Measurements from ENCODE around the gene ARHGEF38. TPM values are rescaled to one million over a fixed set of nuclear protein-coding genes. Genes with fewer than 3 reads are reported as not detected.
A peak's percentile ranks its signal among the peaks of the same experiment; 100 is the strongest.
"Not testable (repeated sequence)": the region's sequence is repeated elsewhere in the genome, so short reads cannot be mapped to it uniquely, and the experiment has no call there.

Gene ARHGEF38
- total RNA-seq, 1 donor from 2014 or later = not detected

DNA sequence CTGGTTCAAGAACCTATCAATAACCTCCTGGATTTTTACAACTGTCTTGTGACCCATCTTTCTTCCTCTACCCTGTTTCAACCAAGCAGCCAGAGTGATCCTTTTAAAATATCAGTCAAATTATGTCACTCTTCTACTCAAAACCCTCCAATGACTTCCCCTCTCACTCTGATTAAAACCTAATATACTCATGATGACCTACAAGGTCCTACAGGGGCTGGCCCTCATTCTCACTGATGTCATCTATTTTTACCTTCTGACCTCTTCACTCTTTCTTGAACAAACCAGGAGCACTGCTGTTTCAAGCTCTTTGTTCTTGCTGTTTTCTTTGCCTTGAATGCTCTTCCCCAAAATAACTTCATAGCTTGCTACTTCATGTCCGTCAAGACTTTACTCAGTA is 48.5 kb downstream of the ARHGEF38 start:
- intact Hi-C loops (cut with DNase I) = no loop called here
- DNase-seq (ENCODE audit: missing footprints) (no peak), ATAC-seq (no peak)

DNA sequence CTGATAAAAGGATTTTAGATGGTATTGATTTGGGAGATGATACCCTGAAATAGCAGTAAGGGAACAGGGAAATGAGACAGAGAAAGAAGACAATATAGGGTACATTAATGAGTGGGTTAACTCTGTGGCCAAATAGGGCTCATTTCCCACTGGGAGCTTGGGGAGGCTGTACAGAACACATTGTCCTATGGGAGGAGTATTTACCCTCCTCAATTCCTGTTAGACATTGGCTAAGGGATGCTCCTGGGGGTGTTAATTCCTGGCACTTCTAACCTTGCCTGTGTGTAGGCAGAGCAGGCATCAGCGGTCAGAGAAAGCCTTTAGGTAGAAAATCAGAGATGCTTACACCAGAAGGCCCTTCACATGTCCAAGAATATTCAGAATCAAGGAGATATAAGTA is 49.0 kb downstream of the ARHGEF38 start:
- DNase-seq (ENCODE audit: missing footprints) = no peak
- intact Hi-C loops (cut with DNase I) = no loop called here
- no peak for ATAC-seq

DNA sequence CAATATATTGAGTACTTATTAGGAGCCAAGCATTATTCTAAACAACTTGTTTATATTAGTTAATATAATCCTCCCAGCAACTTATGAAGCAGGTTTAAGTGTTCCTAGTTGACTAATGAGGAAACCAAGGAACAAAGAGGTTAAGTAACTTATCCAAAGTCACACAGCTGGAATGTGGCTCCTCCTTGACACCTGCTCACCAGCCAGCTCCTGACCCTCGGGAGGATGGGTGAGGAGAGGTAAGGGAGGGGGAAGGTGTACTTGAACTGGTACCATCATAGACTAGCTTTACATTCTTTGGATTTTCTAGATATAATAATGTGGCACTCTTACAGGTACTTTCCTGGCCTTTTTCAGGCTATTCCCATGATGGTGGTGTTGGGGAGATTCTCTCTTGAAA is 50.7 kb downstream of the ARHGEF38 start:
- ATAC-seq (no peak), DNase-seq (ENCODE audit: missing footprints) (no peak)
- intact Hi-C loops (cut with DNase I) = no loop called here

DNA sequence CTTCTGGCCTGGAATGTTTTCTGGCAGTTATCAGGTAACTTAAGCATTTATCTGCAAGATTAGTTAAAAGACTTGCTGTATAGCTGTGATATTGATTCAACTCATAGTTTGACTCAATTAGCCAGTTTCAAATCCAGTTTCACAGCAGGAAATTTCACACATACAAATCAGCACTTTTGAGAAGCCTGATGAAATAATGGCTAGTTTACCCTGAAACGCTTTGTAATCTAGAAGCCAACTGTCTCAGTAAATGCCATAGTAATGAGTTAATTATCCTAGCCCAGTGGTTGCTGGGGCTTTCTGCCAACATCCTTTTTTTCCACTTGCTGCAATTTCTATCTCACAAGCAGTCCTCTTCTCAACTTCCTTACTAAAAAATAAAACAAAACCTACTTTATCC is 53.1 kb downstream of the ARHGEF38 start:
- ATAC-seq (no peak), DNase-seq (ENCODE audit: missing footprints) (no peak)
- intact Hi-C loops (cut with DNase I) = no loop called here

DNA sequence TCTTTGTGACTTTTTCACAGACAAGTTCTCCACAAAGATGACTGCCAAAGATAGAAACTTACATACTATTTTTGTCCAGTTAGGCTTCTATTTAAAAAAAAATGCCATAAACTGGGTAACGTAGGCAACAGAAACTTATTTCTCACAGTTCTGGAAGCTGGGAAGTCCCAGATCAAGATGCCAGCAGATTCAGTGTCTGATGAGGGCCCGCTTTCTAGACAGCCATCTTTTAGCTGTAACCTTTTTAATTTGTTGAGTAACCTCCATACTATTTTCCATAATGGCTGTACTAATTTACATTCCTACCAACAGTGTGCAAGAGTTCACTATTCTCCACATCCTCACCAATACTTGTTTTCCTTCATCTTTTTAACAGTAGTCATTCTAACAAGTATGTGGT is 55.5 kb downstream of the ARHGEF38 start:
- intact Hi-C loops (cut with DNase I) = no loop called here
- ATAC-seq (no peak), DNase-seq (ENCODE audit: missing footprints) (no peak)

DNA sequence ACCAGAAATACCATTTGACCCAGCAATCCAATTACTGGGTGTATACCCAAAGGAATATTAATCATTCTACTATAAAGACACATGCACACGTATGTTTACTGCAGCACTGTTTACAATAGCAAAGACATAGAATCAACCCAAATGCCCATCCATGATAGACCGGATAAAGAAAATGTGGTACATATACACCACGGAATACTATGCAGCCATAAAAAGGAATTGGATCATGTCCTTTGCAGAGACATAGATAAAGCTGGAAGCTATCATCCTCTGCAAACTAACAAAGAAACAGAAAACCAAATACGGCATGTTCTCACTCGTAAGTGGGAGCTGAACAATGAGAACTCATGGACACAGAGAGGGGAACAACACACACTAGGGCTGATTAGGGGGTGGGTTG is 57.4 kb downstream of the ARHGEF38 start:
- intact Hi-C loops (cut with DNase I); DNase-seq (ENCODE audit: missing footprints); ATAC-seq: not testable (repeated sequence)

DNA sequence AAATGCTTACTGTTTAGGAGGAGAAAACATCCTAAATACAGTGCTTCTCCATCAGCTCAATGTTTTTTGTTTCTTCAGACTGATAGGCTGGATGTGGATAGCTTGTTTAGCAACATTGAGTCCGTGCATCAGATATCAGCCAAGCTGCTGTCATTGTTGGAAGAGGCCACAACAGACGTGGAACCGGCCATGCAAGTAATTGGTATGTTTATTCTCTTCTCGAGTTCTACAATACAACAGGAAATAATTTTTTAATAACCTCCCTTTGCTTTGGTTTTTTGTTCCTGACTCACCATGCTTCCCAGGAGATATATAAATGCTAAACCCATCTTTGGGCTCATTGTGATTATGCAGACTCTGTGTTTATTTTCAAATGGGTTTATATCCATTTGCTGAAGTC is 60.9 kb downstream of the ARHGEF38 start:
- intact Hi-C loops (cut with DNase I) = no loop called here
- no peak for DNase-seq (ENCODE audit: missing footprints)
- no peak for ATAC-seq

DNA sequence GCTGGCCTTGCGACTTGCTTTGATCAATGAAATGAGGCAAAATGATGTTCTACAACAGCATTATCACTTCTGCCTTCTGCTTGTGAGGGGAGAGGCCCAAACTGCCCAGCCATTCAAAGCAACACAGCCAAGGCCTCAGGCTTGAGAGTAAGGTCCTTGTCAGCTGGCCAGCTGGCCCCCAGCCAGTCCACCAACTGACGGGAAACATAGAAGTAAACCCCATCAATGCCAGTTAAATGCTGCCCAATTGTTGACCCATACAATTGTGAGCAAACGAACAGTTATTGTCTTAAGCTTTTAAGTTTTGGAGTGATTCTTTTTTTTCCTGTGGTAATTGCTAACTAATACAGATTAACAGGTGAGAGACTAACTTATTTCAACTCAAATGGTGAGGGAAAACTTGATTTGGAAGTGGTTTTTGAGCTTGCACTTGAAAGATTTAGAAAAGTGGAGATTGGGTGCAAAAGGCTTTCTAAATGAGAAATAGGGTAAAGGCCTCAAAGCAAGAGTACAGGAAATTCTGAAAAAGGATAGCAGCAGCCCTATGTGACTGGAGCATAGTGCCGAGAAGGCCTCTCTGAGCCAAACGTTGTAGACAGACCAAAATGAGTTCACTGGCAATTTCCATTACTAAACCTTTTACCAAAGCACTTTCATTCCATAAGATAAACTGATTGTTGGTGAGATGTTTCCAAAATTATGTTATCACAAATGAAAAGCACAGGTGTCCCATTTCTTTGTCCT is 66.9 kb downstream of the ARHGEF38 start:
- ATAC-seq (no peak), DNase-seq (ENCODE audit: missing footprints) (peak; percentile 80)
- intact Hi-C loops (cut with DNase I) = no loop called here

DNA sequence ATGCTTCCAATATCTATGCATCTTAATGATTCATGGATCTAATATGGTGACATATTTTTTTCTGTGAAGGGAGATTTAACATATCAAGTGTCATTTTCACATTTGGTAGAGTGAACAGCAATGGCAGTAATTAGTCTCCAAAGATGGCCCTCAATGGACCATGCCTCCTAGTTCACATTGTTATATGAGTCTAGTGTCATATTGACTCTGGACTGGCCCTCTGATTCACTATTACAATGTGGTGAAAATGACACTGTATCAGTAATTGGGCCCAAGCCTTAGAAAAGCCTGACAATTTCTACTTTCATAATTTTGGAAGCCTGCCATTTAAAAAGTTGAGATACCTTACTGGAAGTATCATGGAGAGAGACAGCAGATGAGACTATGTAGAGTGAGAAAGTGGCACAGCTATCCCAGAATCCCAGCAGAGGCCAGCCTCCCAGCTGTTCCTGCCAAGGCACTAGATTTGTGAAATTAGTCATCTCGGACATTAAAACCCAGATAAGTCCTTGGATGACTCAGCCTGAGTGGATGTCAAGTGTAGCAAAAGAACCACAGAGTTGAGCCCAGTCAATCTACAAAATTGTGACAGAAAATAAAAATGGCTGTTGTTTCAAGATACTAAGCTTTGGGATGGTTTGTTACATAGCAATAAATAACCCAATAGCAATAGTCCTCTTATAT is 68.4 kb downstream of the ARHGEF38 start:
- intact Hi-C loops (cut with DNase I) = no loop called here
- ATAC-seq (no peak), DNase-seq (ENCODE audit: missing footprints) (no peak)

DNA sequence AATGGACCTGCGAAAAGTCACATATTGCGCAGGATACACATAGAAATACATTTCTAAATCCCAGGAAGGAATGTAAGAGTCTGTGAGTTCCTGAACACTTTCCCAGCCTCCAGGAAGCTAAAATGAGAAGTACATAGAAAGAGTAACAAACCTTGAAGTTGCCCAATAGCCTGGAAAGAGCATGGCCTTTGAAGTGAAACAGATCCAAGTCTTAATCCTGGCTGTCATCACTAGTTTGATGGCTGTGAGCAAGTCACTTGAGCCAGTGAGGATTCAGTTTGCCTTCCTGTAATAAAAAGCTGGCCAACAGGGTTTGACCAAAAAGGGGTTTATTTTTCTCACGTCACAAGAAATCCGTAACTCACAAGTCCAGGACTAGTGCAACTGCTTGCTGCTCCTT is 69.8 kb downstream of the ARHGEF38 start:
- ATAC-seq (peak; percentile 75), DNase-seq (ENCODE audit: missing footprints) (no peak)
- intact Hi-C loops (cut with DNase I) = no loop called here

DNA sequence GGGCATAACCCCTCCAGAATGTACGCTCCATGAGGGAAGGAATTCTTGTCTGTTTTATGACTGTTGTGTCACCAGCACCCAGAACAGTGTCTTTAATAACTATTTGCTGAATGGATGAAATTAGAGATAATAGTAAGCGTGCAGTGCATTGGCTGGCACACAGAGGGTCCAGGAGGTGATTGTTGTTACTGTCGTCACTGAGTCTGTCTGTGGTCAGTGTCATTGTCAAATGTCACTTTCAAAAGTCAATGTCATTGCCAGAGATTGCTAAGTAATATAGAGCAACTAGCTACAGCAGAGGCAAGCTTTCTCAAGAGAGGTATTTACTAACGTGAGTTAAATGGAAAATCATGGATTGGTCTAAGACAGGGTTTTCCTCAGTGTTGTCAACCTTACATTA is 70.7 kb downstream of the ARHGEF38 start:
- peak; percentile 60 for ATAC-seq
- no peak for DNase-seq (ENCODE audit: missing footprints)
- intact Hi-C loops (cut with DNase I) = no loop called here

DNA sequence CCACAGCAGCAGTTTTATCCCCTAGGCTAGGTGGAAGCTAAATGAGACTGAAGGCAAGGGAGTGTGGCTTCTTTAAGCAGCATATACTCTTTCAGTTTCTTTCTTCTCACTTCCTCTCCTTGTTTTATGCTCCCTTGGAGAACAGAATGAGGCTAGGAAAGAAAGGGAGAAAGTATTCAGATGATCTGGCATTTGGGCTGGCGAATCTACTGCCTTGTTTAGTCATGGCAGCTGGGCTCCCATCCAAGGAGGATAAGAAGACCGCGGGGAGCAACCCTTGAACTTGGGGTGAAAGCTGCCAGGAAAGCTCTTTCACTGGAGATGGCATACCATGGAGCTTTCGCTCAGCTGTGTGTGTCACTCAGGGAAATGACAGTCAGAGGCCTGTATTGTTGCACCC is 72.1 kb downstream of the ARHGEF38 start:
- intact Hi-C loops (cut with DNase I) = no loop called here
- no peak for DNase-seq (ENCODE audit: missing footprints)
- no peak for ATAC-seq

DNA sequence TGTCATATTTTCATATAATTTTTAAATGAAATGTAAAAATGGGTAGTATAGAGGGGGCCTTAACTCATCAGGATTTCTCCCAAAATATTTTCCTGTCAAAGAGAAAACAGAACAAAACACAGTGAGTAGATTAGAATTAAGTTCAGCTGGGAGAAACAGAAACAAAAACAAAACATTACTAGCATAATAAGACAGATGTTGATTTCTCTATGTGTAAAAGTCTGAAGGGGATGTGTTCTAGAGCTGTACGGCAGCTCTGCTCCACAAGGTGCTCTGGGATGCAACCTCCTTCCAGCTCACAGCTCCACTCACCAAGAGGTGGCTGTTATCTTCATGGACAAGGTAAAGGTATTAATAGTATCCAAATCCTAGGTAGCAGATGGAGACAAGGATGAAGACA is 72.8 kb downstream of the ARHGEF38 start:
- DNase-seq (ENCODE audit: missing footprints) (no peak), ATAC-seq (no peak)
- intact Hi-C loops (cut with DNase I) = no loop called here

DNA sequence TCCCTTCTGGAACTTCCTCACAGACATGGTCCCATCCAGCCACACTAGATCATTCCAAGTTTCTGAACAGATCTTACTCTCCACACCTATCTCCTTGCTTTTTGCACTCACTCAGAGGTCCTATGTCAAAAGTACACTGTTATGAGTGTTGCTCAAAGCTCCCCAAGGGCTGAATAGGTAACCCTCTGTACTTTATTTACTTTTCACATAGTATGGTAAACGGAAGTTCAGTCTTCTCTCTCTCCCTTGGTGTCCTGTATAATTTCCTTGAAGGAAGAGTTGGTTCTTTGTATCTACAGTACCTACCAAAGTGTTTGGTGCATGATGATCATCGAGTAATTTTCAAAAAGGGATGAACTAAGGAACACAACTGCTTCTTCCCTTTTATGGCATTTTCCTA is 74.4 kb downstream of the ARHGEF38 start:
- no peak for DNase-seq (ENCODE audit: missing footprints)
- no peak for ATAC-seq
- intact Hi-C loops (cut with DNase I) = no loop called here

DNA sequence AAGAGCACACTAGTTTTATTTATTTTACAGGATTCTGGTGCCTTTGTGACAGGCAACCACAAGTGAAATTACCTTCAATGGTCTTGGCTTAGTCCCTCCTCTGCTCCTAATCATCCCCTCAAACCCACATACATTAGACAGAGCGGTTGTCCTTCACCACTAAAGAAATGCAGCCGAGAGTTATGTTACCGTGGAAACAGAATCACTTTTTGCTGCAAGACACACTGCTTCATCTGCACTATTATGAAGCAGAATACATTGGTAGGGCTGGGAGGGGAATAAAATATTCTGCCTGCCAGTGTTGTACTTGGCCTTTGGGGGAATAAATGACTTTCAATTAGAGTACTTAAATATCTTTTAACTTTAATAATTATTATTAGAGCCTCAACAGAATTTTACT is 75.2 kb downstream of the ARHGEF38 start:
- DNase-seq (ENCODE audit: missing footprints) (no peak), ATAC-seq (no peak)
- intact Hi-C loops (cut with DNase I) = no loop called here

DNA sequence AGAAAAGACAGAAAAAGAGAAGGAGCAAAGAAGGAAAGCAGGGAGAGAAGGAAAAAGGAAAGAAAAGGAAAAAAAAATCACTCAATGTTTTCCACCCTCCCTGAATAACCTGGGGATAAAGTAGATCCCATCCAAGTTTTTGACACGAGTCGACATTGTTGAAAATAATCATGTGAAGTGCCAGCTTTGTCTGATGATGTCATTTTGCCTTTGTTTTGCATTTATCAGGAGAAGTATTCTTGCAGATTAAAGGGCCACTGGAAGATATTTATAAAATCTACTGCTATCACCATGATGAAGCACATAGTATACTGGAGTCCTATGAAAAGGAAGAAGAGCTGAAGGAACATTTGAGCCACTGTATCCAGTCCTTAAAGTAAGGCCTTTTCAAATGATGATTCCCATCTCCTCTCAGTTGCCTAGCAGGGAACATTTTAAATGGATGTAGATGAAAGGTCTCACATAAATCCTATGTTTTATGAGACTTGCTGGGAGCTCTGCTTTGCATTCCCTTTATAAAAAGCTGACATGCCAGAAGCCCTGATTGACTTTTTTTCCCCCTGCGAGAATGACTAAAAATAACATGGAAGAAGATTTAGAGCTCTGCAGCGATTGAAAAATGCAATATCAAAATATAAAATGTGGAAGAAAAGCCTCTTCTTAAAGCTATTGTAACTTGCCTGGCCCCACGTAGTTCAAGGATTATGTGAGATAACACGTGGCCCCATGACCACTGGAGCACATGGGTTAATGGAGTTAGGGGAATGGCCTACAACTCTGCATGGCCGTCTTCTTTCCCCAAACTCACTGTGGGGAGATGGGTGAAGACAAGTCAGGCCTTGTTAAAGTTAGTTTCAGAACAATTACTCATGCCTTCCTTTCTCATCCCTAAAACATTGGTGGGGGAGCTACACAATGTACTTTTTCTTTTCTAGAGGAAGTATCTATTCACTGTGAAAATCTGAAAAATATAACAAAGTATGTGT is 78.5 kb downstream of the ARHGEF38 start:
- DNase-seq (ENCODE audit: missing footprints) (no peak), ATAC-seq (no peak)
- intact Hi-C loops (cut with DNase I) = no loop called here

DNA sequence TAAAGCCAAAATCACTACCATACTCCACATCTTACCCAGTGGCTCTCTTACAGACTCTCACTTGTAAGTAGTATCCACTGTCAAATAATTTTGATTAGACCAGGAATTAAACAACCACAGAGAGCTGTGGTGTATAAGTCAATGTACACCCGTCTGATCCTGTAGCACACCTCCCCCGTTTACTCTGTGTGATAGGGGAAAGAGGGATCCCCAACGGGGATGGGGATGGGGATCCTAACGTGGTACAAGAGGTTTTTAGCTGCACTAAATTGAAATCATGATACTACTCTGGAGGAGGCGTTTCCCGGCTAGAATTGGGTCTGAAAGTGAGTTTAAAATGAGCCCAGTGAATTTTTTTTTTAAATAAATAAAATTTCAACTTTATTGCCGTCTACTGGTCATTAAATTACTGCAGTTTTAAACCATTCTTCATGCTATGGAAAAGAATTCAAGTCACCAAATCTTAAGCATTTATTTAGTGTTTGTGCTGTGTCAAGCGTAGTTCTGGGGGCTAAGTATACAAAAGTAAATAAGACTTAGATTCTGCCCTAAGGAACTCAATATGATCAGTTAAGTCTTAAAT is 79.5 kb downstream of the ARHGEF38 start:
- DNase-seq (ENCODE audit: missing footprints) = no peak
- intact Hi-C loops (cut with DNase I) = no loop called here
- ATAC-seq = no peak

DNA sequence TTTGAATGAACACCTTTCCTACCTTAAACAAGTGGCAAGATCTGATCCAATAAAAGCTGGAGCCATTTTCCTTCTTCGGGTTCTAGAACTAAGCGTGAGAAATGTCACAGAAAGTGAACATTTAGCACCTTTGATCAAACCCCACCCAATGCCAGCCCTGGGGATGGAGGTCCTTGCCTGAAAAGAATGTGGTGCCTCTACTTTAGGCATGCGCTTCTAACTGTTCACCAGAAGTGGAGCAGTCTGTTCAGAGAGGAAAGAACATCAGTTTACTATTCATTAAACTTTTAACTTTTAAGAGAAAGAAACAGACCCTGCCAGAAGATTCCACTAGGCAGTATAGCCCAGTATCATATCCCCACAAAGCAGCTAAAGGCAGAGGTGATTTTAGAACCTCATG is 80.2 kb downstream of the ARHGEF38 start:
- DNase-seq (ENCODE audit: missing footprints) (no peak), ATAC-seq (no peak)
- intact Hi-C loops (cut with DNase I) = no loop called here

DNA sequence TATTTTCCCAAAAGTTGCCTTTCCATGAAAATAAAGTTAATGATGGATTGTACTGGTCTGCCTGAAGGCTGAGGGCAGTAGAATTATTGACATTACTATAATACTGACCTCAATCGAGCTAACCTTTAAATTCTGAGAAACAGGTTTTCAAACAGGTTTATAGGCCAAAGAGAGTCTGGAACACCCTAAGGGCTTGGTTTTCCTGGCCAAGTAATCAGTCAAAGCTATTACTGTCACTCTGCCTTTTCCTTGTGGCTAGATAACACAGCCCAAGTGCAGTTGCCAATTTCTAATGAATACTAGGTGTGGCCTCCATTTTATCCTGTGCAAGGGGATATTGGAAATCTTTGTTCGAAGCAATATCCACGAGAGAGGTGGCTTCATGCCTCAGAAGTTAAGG is 80.8 kb downstream of the ARHGEF38 start:
- intact Hi-C loops (cut with DNase I) = no loop called here
- DNase-seq (ENCODE audit: missing footprints) (no peak), ATAC-seq (no peak)
